DND-41 (cell line): ENCODE results near the gene NR1H4.

Source experiments
- CTCF ChIP-seq: IDR thresholded peaks from 2 replicates; pipeline ENCODE4 v1.5.1; 2012; ENCODE audit warnings: borderline replicate concordance, low read length, moderate library complexity, mild to moderate bottlenecking; ENCODE audit not compliant: poor library complexity, severe bottlenecking; ENCODE audit errors: extremely low read depth
- EZH2 ChIP-seq: IDR thresholded peaks from 3 replicates; pipeline ENCODE4 v1.6.1; 2012; ENCODE audit warnings: borderline replicate concordance, low read depth, mild to moderate bottlenecking, moderate library complexity, low read length, inconsistent platforms; ENCODE audit not compliant: severe bottlenecking

DNA sequence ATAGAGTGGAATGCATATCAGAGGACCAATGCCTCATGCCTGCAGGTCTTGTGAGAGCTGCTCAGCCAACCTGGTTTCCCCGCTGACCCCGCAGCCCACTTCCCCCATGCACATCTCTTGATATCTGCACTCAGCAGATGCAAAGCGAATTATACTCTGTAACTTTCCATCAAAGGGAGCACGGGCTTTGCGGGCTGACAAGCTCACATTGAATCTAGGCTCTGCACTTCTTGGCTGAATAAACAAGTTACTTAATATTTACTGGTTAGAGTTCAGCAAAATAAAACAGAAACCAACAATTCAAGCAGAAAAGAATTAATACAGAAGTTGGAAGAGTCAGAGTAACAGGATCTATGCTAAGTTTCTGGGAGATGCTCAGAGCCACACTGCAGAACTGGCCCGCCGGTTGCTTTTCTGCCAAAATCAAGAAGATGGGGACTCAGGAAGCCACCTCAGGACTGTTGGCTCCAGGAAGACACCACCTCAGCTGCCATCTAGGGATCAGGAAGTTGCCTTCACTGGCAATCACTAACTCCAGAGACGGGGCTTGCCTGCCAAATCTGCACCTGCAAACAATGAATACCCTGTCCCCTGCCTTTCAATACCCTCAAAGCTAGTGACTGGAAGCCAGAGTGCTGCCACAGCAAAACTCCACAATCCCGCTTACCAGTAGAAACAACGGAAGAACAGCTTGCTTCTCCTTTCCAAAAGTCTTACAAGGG, 46.5 kb downstream of the NR1H4 start:
- TF ChIP-seq CTCF, result no peak
- TF ChIP-seq EZH2, result no peak
